Tibial nerve (tissue), 4 donors: ENCODE measurements around the gene CD68. TPM values are rescaled to one million over a fixed set of nuclear protein-coding genes. Genes with fewer than 3 reads are reported as not detected.

Experiments used
- DNase-seq, 2 donors: peaks; one replicate each; pipeline ENCODE4 v3.0.0-alpha.2; 2019; ENCODE audit warnings: low spot score in 2 of 2
- H3K27ac ChIP-seq, 4 donors: fragments of 200-600 bp; sonication (generic) in 3 of 4; one replicate each; pipeline ENCODE4 v1.5.1; 2017 to 2019; ENCODE audit warnings: mild to moderate bottlenecking in 1 of 4
- H3K27me3 ChIP-seq, 2 donors: fragments of 200-600 bp; sonication (generic) in 1 of 2; one replicate each; pipeline versions ENCODE4 v1.5.1 to v1.6.0; 2017 to 2019
- H3K36me3 ChIP-seq, 3 donors: fragments of 200-600 bp; sonication (generic); one replicate each; pipeline ENCODE4 v1.5.1; 2018 to 2019
- H3K4me1 ChIP-seq, 4 donors: fragments of 200-600 bp; sonication (generic) in 3 of 4; one replicate each; pipeline ENCODE4 v1.5.1; 2017 to 2019
- H3K4me3 ChIP-seq, 4 donors: fragments of 200-600 bp; sonication (generic) in 3 of 4; one replicate each; pipeline ENCODE4 v1.5.1; 2017 to 2019; ENCODE audit warnings: mild to moderate bottlenecking in 1 of 4, moderate library complexity in 1 of 4
- H3K9me3 ChIP-seq, 4 donors: fragments of 200-600 bp; sonication (generic) in 3 of 4; one replicate each; pipeline ENCODE4 v1.5.1; 2017 to 2019
- EP300 ChIP-seq, 2 donors: sonication (generic); formaldehyde crosslinking; IDR thresholded peaks; one replicate each; pipeline ENCODE4 v1.6.1; 2017; ENCODE audit warnings: antibody characterized with exemption in 2 of 2, mild to moderate bottlenecking in 1 of 2
- POLR2A ChIP-seq, 2 donors: fragments of 450-650 bp; IDR thresholded peaks; one replicate each; pipeline ENCODE4 v1.6.1; 2017; ENCODE audit warnings: antibody characterized with exemption in 2 of 2, mild to moderate bottlenecking in 2 of 2, moderate library complexity in 2 of 2
- WGBS, 2 donors: methylation state at CpG; one replicate each; pipeline ENCODE4 v1.1.5; 2018; 5-methylcytosine and 5-hydroxymethylcytosine counted together
- total RNA-seq, 4 donors: library from RNA; depleted of rRNA; stranded (reverse); fragments of >200 nt; gene quantifications; one replicate each; pipeline ENCODE4 v1.1.0, GENCODE V29; 2016
- TF ChIP-seq, protein P1 (sequence below), 5 experiments: fragments of 200-600 bp in 3 of 5; fragments of 450-650 bp in 2 of 5; sonication (generic) in 3 of 5; IDR thresholded peaks; one replicate each; pipeline ENCODE4 v1.5.1; 2016 to 2019; ENCODE audit warnings: antibody characterized with exemption in 5 of 5, mild to moderate bottlenecking in 3 of 5, moderate library complexity in 2 of 5

Gene CD68
- total RNA-seq, 4 donors from 2014 or later = 19.3 to 65.7 (median 34.2) TPM

DNA sequence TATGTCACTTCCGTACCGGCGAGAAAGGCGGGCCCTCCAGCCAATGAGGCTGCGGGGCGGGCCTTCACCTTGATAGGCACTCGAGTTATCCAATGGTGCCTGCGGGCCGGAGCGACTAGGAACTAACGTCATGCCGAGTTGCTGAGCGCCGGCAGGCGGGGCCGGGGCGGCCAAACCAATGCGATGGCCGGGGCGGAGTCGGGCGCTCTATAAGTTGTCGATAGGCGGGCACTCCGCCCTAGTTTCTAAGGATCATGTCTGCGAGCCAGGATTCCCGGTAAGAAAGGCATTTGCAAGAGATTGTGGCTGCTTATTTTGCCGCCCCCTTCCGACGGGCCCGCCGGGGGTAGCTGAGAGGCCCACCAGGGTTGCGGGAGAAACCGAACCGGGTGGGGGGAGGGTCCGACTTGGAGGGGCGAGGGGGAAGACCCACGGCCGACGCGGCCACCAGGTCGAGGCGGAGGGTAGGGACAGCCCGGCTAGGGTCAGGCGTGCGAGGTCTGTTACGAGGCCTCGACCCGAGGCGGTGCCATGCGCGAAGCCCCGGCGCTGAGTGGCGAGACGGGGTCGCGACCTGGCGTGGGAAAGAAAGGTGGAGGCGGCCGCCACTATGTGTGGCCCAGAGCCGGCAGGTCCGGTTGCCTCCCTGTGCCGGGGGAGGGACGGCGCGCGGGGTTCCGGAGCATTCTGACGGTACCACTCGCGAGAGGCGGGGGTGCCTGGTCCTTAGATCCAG is 6.7 kb upstream of the CD68 start:
- no peaks in the 10 kb centered on the region for H3K9me3 ChIP-seq
- DNase-seq = peak; percentile 99
- H3K4me1 ChIP-seq = peaks cover 0 to 52% (median 27%) of the 10 kb centered on the region in 4 donors
- H3K27me3 ChIP-seq = no peaks in the 10 kb centered on the region
- peak overlapping the region; percentile 98 to 100 (median 100) for H3K27ac ChIP-seq
- H3K4me3 ChIP-seq = peak overlapping the region; percentile 96 to 98 (median 97)
- TF ChIP-seq EP300 (IDR thresholded peaks at IDR 0.05) (peak; percentile 4 to 99), POLR2A (IDR thresholded peaks at IDR 0.05) (peak; percentile 98 to 99)
- TF ChIP-seq, protein P1, sequence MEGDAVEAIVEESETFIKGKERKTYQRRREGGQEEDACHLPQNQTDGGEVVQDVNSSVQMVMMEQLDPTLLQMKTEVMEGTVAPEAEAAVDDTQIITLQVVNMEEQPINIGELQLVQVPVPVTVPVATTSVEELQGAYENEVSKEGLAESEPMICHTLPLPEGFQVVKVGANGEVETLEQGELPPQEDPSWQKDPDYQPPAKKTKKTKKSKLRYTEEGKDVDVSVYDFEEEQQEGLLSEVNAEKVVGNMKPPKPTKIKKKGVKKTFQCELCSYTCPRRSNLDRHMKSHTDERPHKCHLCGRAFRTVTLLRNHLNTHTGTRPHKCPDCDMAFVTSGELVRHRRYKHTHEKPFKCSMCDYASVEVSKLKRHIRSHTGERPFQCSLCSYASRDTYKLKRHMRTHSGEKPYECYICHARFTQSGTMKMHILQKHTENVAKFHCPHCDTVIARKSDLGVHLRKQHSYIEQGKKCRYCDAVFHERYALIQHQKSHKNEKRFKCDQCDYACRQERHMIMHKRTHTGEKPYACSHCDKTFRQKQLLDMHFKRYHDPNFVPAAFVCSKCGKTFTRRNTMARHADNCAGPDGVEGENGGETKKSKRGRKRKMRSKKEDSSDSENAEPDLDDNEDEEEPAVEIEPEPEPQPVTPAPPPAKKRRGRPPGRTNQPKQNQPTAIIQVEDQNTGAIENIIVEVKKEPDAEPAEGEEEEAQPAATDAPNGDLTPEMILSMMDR (IDR thresholded peaks at IDR 0.05) = peak in 2 of 5 experiments; percentile 48 to 54
- 0 to 1% methylated on average over 8 to 59 of the region's 73 CpGs for WGBS, 2 donors
- H3K36me3 ChIP-seq = peaks cover 0 to 72% (median 30%) of the 10 kb centered on the region in 3 donors

DNA sequence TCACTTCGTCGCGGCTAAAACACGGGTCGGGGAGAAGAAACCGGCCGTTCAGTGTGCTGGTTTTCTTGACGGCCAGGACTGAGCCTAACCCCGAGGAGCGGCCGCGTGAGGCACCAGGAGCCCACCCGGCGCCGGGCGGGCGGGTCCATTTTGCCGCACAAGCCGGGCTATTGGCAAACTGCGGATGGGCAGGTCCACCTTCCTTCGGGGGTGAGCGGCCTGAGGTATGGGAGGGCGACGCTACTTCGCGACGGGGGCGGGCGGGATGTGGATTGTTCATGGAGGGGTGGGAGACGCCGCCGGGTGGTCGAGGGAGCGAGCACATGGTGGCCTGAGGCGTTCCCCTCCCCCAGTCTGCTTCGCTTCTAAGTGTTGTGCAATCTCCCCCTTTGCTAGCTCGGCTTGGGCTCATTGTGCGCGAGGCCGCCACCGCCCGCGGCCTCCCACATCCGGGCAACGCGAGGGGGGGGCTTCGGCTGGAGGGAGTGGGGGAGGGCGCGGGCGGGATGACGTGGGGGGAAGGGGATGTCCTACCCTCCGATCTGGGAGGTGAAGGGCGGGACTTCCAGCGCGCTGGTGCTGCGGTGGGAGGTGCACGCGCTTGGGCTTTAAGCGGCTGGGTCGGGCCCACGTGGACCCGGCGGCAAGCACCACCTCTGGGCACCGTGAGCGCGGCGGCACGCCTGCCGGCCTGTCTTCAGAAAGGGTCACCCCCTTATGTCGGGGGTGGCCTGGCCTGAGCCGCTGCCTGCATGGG is 5.9 kb upstream of the CD68 start:
- no peaks in the 10 kb centered on the region for H3K9me3 ChIP-seq
- TF ChIP-seq POLR2A (IDR thresholded peaks at IDR 0.05) = peak; percentile 32 to 78
- peak; percentile 76 to 95 for TF ChIP-seq EP300 (IDR thresholded peaks at IDR 0.05)
- TF ChIP-seq, protein P1 (IDR thresholded peaks at IDR 0.05) = peak in 1 of 5 experiments; percentile 26
- peaks cover 0 to 74% (median 34%) of the 10 kb centered on the region in 3 donors for H3K36me3 ChIP-seq
- 0 to 1% methylated on average over 24 of the region's 71 CpGs for WGBS, 2 donors
- H3K4me3 ChIP-seq = peak overlapping the region; percentile 96 to 98 (median 97)
- peaks cover 0 to 59% (median 27%) of the 10 kb centered on the region in 4 donors for H3K4me1 ChIP-seq
- DNase-seq = peak; percentile 78 to 80
- H3K27ac ChIP-seq = peak overlapping the region; percentile 98 to 100 (median 100)
- H3K27me3 ChIP-seq = no peaks in the 10 kb centered on the region

DNA sequence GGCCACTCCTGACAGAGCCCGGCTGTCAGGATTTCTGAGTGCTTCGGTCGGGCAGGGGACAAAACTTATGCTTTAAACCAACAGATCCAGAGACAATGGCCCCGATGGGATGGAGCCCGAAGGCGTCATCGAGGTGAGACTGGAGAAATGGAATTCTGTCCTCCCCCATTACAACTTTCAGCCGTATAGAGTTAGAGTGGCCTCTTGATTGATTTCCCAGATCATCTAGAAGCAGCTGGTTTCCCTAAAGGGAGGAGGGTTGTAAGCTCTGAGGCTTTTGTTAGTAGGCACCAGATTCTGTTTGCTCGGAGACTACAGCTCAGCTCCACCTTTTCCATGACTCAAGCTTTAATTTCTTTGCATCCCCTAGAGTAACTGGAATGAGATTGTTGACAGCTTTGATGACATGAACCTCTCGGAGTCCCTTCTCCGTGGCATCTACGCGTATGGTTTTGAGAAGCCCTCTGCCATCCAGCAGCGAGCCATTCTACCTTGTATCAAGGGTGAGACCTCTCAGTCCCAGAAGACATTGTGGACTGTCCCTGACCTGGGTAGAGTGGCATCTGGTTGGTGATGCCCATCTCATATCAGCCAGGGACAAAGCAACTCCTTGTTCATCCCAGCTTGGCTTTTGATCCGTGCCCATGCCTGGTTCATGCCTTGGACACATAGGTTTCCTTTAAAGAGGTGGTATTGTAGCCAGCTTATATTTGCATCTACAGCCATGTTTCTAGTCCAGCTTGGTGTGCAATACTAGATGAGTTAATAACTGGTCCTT is 5.1 kb upstream of the CD68 start:
- Histone ChIP-seq H3K27ac (peak overlapping the region; percentile 98 to 100 (median 100)), H3K27me3 (no peaks in the 10 kb centered on the region), H3K4me3 (peak overlapping the region; percentile 96 to 98 (median 97)), H3K9me3 (no peaks in the 10 kb centered on the region), H3K4me1 (peaks cover 0 to 66% (median 32%) of the 10 kb centered on the region in 4 donors), H3K36me3 (peaks cover 4 to 76% (median 34%) of the 10 kb centered on the region in 3 donors)
- TF ChIP-seq EP300 (IDR thresholded peaks at IDR 0.05) = no peak
- TF ChIP-seq POLR2A (IDR thresholded peaks at IDR 0.05) = no peak
- TF ChIP-seq, protein P1 (IDR thresholded peaks at IDR 0.05) = no peak
- 14 to 21% methylated on average over 14 of the region's 15 CpGs for WGBS, 2 donors
- no peak for DNase-seq

DNA sequence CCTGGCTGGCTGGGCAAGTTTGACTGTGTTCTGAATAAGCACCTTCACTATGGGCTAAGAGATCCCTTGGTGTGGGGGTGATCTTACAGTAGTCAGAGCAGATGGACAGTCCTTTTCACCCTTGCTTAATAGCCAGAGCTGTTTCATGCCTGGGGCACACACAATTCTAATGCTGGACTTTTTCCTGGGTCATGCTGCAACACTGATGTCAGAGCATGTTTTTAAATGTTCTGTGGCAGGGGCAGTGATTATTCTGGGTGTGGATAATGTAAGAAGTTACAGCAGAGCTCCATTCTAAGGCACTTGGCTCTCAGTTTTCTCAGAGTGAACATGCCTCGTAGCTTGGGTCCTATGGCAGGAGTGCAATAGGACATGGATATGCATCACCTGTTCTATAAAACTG is 4.0 kb upstream of the CD68 start:
- no peak overlapping the region for H3K4me3 ChIP-seq
- H3K27me3 ChIP-seq = no peaks in the 10 kb centered on the region
- H3K9me3 ChIP-seq = no peaks in the 10 kb centered on the region
- TF ChIP-seq EP300 (IDR thresholded peaks at IDR 0.05) (no peak), POLR2A (IDR thresholded peaks at IDR 0.05) (no peak)
- TF ChIP-seq, protein P1 (IDR thresholded peaks at IDR 0.05) = no peak
- H3K27ac ChIP-seq = peak overlapping the region in 2 of 4 donors; percentile 48 to 55
- no peak for DNase-seq
- peaks cover 4 to 72% (median 29%) of the 10 kb centered on the region in 3 donors for H3K36me3 ChIP-seq
- WGBS, 2 donors = 86 to 100% methylated on average over 1 of the region's 1 CpG
- peaks cover 0 to 77% (median 42%) of the 10 kb centered on the region in 4 donors for H3K4me1 ChIP-seq
